M059J (cell line): ENCODE measurements around the gene SPINK5. TPM values are rescaled to one million over a fixed set of nuclear protein-coding genes. Genes with fewer than 3 reads are reported as not detected.
A peak's percentile ranks its signal among the peaks of the same experiment; 100 is the strongest.

Source experiments
- DNase-seq: peaks from one replicate; pipeline ENCODE4 v3.0.0-alpha.2; 2012; ENCODE audit warnings: low read depth
- total RNA-seq: library from RNA; depleted of rRNA; stranded (reverse); fragments of >200 nt; shearing (Covaris generic); gene quantifications from 2 replicates; pipeline ENCODE4 v1.2.3, GENCODE V29; 2014

The SPINK5 gene
- total RNA-seq, 1 experiment from 2014 or later = not detected

GRCh38 chr5:148091991-148092964, 28.5 kb downstream of the SPINK5 start:
- DNase-seq = no peak

GRCh38 chr5:148094336-148094735, 30.6 kb downstream of the SPINK5 start:
- DNase-seq = no peak

GRCh38 chr5:148104226-148104625, 40.4 kb downstream of the SPINK5 start:
- no peak for DNase-seq

- DNase-seq = peak; percentile 5
These were observed 43.8 kb downstream of the SPINK5 start for GRCh38 chr5:148107608-148108007.

- DNase-seq = no peak
These were observed 49.5 kb downstream of the SPINK5 start for GRCh38 chr5:148113243-148113642.

- no peak for DNase-seq
These were observed 56.5 kb downstream of the SPINK5 start for GRCh38 chr5:148120317-148120716.

- DNase-seq = no peak
These were observed 61.9 kb downstream of the SPINK5 start for GRCh38 chr5:148125641-148126040.

GRCh38 chr5:148135091-148136048, 71.6 kb downstream of the SPINK5 start:
- no peak for DNase-seq

GRCh38 chr5:148140846-148141245, 77.1 kb downstream of the SPINK5 start:
- DNase-seq = no peak

- no peak for DNase-seq
These were observed 77.9 kb downstream of the SPINK5 start for GRCh38 chr5:148141645-148142044.

GRCh38 chr5:148145916-148146315, 82.1 kb downstream of the SPINK5 start:
- DNase-seq = no peak

GRCh38 chr5:148146487-148146886, 82.7 kb downstream of the SPINK5 start:
- no peak for DNase-seq

- DNase-seq = no peak
These were observed 83.6 kb downstream of the SPINK5 start for GRCh38 chr5:148147415-148147814.

GRCh38 chr5:148151872-148152271, 88.1 kb downstream of the SPINK5 start:
- DNase-seq = no peak

GRCh38 chr5:148152781-148153180, 89.0 kb downstream of the SPINK5 start:
- no peak for DNase-seq

- no peak for DNase-seq
These were observed 92.8 kb downstream of the SPINK5 start for GRCh38 chr5:148156609-148157008.

- DNase-seq = no peak
These were observed 98.3 kb downstream of the SPINK5 start for GRCh38 chr5:148162038-148162437.

- no peak for DNase-seq
These were observed 99.6 kb downstream of the SPINK5 start for GRCh38 chr5:148163345-148163744.

GRCh38 chr5:148166550-148167283, 102.9 kb downstream of the SPINK5 start:
- DNase-seq = no peak

- no peak for DNase-seq
These were observed 104.5 kb downstream of the SPINK5 start, which contains the start of gene SPINK14 for GRCh38 chr5:148168246-148168645. SPINK14 (plus strand) TSS chr5:148168546; CDS start chr5:148169733, 1,187 bp downstream.

GRCh38 chr5:148172377-148172776, 108.6 kb downstream of the SPINK5 start:
- no peak for DNase-seq
